Measurements from ENCODE around the gene LCLAT1. TPM values are rescaled to one million over a fixed set of nuclear protein-coding genes. Genes with fewer than 3 reads are reported as not detected.

LCLAT1 gene
- polyA plus RNA-seq, 1 experiment, result 10.8 TPM

GRCh38 chr2:30689496-30690125 is 242.6 kb downstream of the LCLAT1 start:
- H3K27me3 ChIP-seq (ENCODE audit: control insufficient read depth, insufficient read depth, low read length), result peaks cover 2% of the 10 kb centered on the region; the same call in 1 of the 2 replicates
- TF ChIP-seq CTCF (IDR thresholded peaks at IDR 0.05; ENCODE audit: insufficient read depth, low read depth, low read length), result no peak
- H3K4me3 ChIP-seq (ENCODE audit: low read depth, low read length), result no peak overlapping the region
- POLR2A ChIA-PET, result no interaction called here
- CTCF ChIA-PET, result interaction anchor here (2.5 kb wide), 1 partner anchor 16 kb away, joined by 7 read pairs; no protein-coding TSS in a partner anchor
- no peak for DNase-seq (ENCODE audit: low read depth)
- H3K36me3 ChIP-seq (ENCODE audit: control insufficient read depth, insufficient read depth, low read length), result no peaks in the 10 kb centered on the region

GRCh38 chr2:30690126-30690561 is 243.1 kb downstream of the LCLAT1 start:
- no peak for TF ChIP-seq CTCF (IDR thresholded peaks at IDR 0.05; ENCODE audit: insufficient read depth, low read depth, low read length)
- Histone ChIP-seq H3K36me3 (ENCODE audit: control insufficient read depth, insufficient read depth, low read length) (no peaks in the 10 kb centered on the region), H3K27me3 (ENCODE audit: control insufficient read depth, insufficient read depth, low read length) (peaks cover 2% of the 10 kb centered on the region; the same call in 1 of the 2 replicates), H3K4me3 (ENCODE audit: low read depth, low read length) (no peak overlapping the region)
- CTCF ChIA-PET, result no interaction called here
- POLR2A ChIA-PET, result no interaction called here
- DNase-seq (ENCODE audit: low read depth), result no peak

- ChIA-PET CTCF (interaction anchor here (0.6 to 7.5 kb wide), 7 partner anchors 9 to 526 kb away, joined by 3 to 55 read pairs (median 4); no protein-coding TSS in a partner anchor), POLR2A (interaction anchor here (0.5 kb wide), 1 partner anchor 12 kb away, joined by 3 read pairs; no protein-coding TSS in a partner anchor)
- Histone ChIP-seq H3K27me3 (ENCODE audit: control insufficient read depth, insufficient read depth, low read length) (peaks cover 2% of the 10 kb centered on the region; the same call in 1 of the 2 replicates), H3K36me3 (ENCODE audit: control insufficient read depth, insufficient read depth, low read length) (no peaks in the 10 kb centered on the region), H3K4me3 (ENCODE audit: low read depth, low read length) (no peak overlapping the region)
- TF ChIP-seq CTCF (IDR thresholded peaks at IDR 0.05; ENCODE audit: insufficient read depth, low read depth, low read length), result no peak
- DNase-seq (ENCODE audit: low read depth), result no peak
Observed at GRCh38 chr2:30691091-30691947, 244.3 kb downstream of the LCLAT1 start.

GRCh38 chr2:30691948-30692828 is 245.1 kb downstream of the LCLAT1 start:
- peaks cover 2% of the 10 kb centered on the region; the same call in 1 of the 2 replicates for H3K27me3 ChIP-seq (ENCODE audit: control insufficient read depth, insufficient read depth, low read length)
- POLR2A ChIA-PET, result no interaction called here
- no peaks in the 10 kb centered on the region for H3K36me3 ChIP-seq (ENCODE audit: control insufficient read depth, insufficient read depth, low read length)
- no peak overlapping the region for H3K4me3 ChIP-seq (ENCODE audit: low read depth, low read length)
- peak; percentile 47 for TF ChIP-seq CTCF (IDR thresholded peaks at IDR 0.05; ENCODE audit: insufficient read depth, low read depth, low read length)
- CTCF ChIA-PET, result interaction anchor here (0.6 to 7.5 kb wide), 13 partner anchors 10 to 607 kb away, joined by 3 to 55 read pairs (median 3); no protein-coding TSS in a partner anchor
- DNase-seq (ENCODE audit: low read depth), result no peak
